ENCODE measurements around the gene EXT2. TPM values are rescaled to one million over a fixed set of nuclear protein-coding genes. Genes with fewer than 3 reads are reported as not detected.

EXT2 gene
- total RNA-seq, 1 experiment from 2014 or later, result 42.8 TPM

- no peaks in the 10 kb centered on the region for H3K4me1 ChIP-seq (ENCODE audit: control insufficient read depth in 1 of 2, insufficient read depth in 2 of 2, low read length in 2 of 2)
- no peak overlapping the region for H3K4me2 ChIP-seq (ENCODE audit: low read length)
- no peak overlapping the region for H2AFZ ChIP-seq (ENCODE audit: low read depth, low read length, poor library complexity, severe bottlenecking)
- ChIA-PET POLR2A (no interaction called here), RAD21 (ENCODE audit: low non-redundant PET in 1 of 2, low total read pairs in 2 of 2, uncharacterized antibody in 2 of 2, unreplicated experiment in 2 of 2) (no interaction called here), CTCF (no interaction called here)
- H4K20me1 ChIP-seq (ENCODE audit: insufficient read depth), result no peaks in the 10 kb centered on the region
- H3K4me3 ChIP-seq (replicated peaks in 1 of 2; ENCODE audit: low read depth in 1 of 2, low read length in 2 of 2), result no peak overlapping the region
- DNase-seq (ENCODE audit: low read depth, low spot score) (no peak), ATAC-seq (no peak)
- no peak overlapping the region for H3K9ac ChIP-seq (ENCODE audit: low read length)
- intact Hi-C loops (cut with micrococcal nuclease), result no loop called here
- no peaks in the 10 kb centered on the region for H3K79me2 ChIP-seq (ENCODE audit: insufficient read depth, low read length)
- no peaks in the 10 kb centered on the region for H3K9me3 ChIP-seq (ENCODE audit: control insufficient read depth in 1 of 2, insufficient read depth in 1 of 2, low read depth in 1 of 2, low read length in 2 of 2)
- no peaks in the 10 kb centered on the region for H3K36me3 ChIP-seq (ENCODE audit: control insufficient read depth in 1 of 2, insufficient read depth in 2 of 2, low read length in 2 of 2)
- BruUV-seq (replicated peaks), result no TSS peak
- H3K27ac ChIP-seq (ENCODE audit: low read depth, low read length), result no peak overlapping the region
- TF ChIP-seq CBX3 (IDR thresholded peaks at IDR 0.05; ENCODE audit: low read depth) (no peak), FOSL1 (IDR thresholded peaks at IDR 0.05; ENCODE audit: low read depth) (no peak)
- H3K9me2 ChIP-seq (ENCODE audit: insufficient read depth), result no peaks in the 10 kb centered on the region
- no peaks in the 10 kb centered on the region for H3K27me3 ChIP-seq (ENCODE audit: insufficient read depth, low read length)
Measured at GRCh38 chr11:44212128-44212527, 116.7 kb downstream of the EXT2 start.

- no peak overlapping the region for H2AFZ ChIP-seq (ENCODE audit: low read depth, low read length, poor library complexity, severe bottlenecking)
- BruUV-seq (replicated peaks), result no TSS peak
- H3K27me3 ChIP-seq (ENCODE audit: insufficient read depth, low read length), result no peaks in the 10 kb centered on the region
- no peaks in the 10 kb centered on the region for H3K79me2 ChIP-seq (ENCODE audit: insufficient read depth, low read length)
- no peaks in the 10 kb centered on the region for H3K36me3 ChIP-seq (ENCODE audit: control insufficient read depth in 1 of 2, insufficient read depth in 2 of 2, low read length in 2 of 2)
- H3K9ac ChIP-seq (ENCODE audit: low read length), result no peak overlapping the region
- H3K4me1 ChIP-seq (ENCODE audit: control insufficient read depth in 1 of 2, insufficient read depth in 2 of 2, low read length in 2 of 2), result no peaks in the 10 kb centered on the region
- CTCF ChIA-PET, result no interaction called here
- RAD21 ChIA-PET (ENCODE audit: low non-redundant PET in 1 of 2, low total read pairs in 2 of 2, uncharacterized antibody in 2 of 2, unreplicated experiment in 2 of 2), result no interaction called here
- H4K20me1 ChIP-seq (ENCODE audit: insufficient read depth), result no peaks in the 10 kb centered on the region
- no peak overlapping the region for H3K4me3 ChIP-seq (replicated peaks in 1 of 2; ENCODE audit: low read depth in 1 of 2, low read length in 2 of 2)
- H3K27ac ChIP-seq (ENCODE audit: low read depth, low read length), result no peak overlapping the region
- H3K9me3 ChIP-seq (ENCODE audit: control insufficient read depth in 1 of 2, insufficient read depth in 1 of 2, low read depth in 1 of 2, low read length in 2 of 2), result no peaks in the 10 kb centered on the region
- no peak overlapping the region for H3K4me2 ChIP-seq (ENCODE audit: low read length)
- ATAC-seq, result no peak
- TF ChIP-seq SP1 (IDR thresholded peaks at IDR 0.05; ENCODE audit: low read depth) (no peak), CEBPB (IDR thresholded peaks at IDR 0.05; ENCODE audit: low read depth) (no peak), POLR2AphosphoS5 (IDR thresholded peaks at IDR 0.05; ENCODE audit: low read depth, low read length) (no peak), RAD21 (IDR thresholded peaks at IDR 0.05; ENCODE audit: low read depth) (no peak), ZBTB33 (IDR thresholded peaks at IDR 0.05; ENCODE audit: extremely low read depth, insufficient replicate concordance, low read length) (no peak), POLR2A (IDR thresholded peaks at IDR 0.05; ENCODE audit: borderline replicate concordance, extremely low read depth, insufficient read depth, insufficient read length) (no peak), EGR1 (IDR thresholded peaks at IDR 0.05; ENCODE audit: low read depth) (no peak), CBX3 (IDR thresholded peaks at IDR 0.05; ENCODE audit: low read depth) (no peak), CTCF (IDR thresholded peaks at IDR 0.05 in 2 of 3, conservative IDR thresholded peaks at IDR 0.05 in 1 of 3; ENCODE audit: borderline replicate concordance in 1 of 3, insufficient read depth in 1 of 3, low read depth in 2 of 3, low read length in 2 of 3) (no peak), ZFX (IDR thresholded peaks at IDR 0.05) (no peak), JUND (IDR thresholded peaks at IDR 0.05) (no peak), EZH2phosphoT487 (IDR thresholded peaks at IDR 0.05; ENCODE audit: borderline replicate concordance) (no peak), MAX (IDR thresholded peaks at IDR 0.05) (no peak), EZH2 (IDR thresholded peaks at IDR 0.05) (no peak), ATF3 (IDR thresholded peaks at IDR 0.05) (no peak)
- DNase-seq (ENCODE audit: low read depth, low spot score), result no peak
- intact Hi-C loops (cut with micrococcal nuclease), result no loop called here
- no peaks in the 10 kb centered on the region for H3K9me2 ChIP-seq (ENCODE audit: insufficient read depth)
- POLR2A ChIA-PET, result no interaction called here
Measured at GRCh38 chr11:44213148-44213547, 117.7 kb downstream of the EXT2 start.
